HG03432 (cell line): Measurements from ENCODE around the gene SIGLEC10.

Experiments
- ATAC-seq: cut with Tn5 transposase; IDR thresholded peaks from one replicate; pipeline ENCODE4 v1.9.1; 2021; ENCODE audit warnings: mild to moderate bottlenecking, moderate library complexity; ENCODE audit not compliant: unreplicated experiment

Gene SIGLEC10

GRCh38 chr19:51367565-51368365 lies 49.7 kb downstream of the SIGLEC10 start:
- peak; percentile 76 for ATAC-seq

GRCh38 chr19:51367255-51367564 lies 50.2 kb downstream of the SIGLEC10 start:
- ATAC-seq: peak; percentile 12

DNA sequence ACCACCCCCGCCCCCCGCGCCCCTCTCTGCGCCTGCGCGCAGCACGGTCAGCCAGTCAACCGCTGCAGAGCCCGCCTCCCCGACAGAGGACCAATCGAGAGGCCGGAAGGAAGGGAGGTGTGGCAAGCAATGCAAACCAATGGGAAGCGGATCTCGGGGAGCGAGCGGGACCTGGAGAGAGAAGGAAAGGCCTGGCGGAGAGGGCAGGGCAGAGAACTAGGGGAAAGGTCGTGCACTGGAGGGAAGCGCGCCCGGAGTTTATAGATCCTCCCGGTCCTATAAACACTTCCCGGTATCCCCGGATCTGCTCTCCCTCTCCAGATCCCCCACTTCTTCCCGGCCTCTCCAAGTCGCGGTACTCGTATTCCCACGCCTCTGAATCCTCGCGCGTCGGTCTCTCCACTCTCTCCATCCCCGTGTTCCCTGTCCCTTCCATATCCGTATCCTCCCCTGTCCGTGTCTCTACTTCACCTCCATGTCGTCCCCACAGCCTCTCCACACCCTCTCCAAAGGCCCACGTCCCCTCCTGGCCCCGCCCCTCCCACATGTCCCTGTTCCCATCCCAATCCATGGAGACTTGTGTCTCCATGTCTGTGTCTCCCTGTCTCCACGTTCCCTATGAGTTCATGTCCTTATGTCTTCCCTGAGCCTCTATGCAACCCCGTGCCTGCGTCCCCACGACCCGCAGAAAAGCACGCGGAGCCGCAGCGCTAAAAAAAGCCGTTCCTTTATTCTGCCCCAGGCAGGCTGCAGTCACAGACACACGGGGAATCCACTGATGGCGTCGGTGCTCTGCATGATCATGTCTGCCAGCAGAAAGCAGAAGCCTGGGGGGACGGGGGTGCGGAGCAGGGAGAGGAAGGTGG lies 50.8 kb downstream of the SIGLEC10 start:
- ATAC-seq: peak; percentile 45

DNA sequence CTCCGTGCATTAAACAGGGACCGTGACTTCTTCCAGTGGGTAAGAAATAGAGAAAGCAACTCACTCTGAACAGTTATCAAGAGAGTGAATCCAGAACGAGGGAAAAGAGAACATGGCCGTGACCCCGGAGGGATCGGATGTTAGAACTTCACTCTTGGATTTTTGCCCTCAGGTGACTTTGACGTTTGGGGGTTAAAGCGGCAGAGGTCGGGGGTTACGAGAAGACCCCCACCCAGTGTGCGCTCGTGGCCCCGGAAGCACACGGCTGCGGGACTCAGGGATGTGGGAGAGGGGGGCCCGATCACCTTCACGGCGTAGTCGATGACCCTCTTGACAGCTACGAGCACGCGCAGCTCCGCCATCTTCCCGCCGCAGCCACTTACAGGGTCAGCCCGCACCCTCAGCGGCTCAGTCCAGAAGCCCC lies 51.5 kb downstream of the SIGLEC10 start, which contains the start of gene ETFB:
Gene ETFB (minus strand): TSS at position 424 of the 424 bp plus-strand sequence. CDS start 62 bp downstream, at position 362.
- ATAC-seq: no peak

- no peak for ATAC-seq
These were observed 52.1 kb downstream of the SIGLEC10 start for GRCh38 chr19:51365211-51365964.

DNA sequence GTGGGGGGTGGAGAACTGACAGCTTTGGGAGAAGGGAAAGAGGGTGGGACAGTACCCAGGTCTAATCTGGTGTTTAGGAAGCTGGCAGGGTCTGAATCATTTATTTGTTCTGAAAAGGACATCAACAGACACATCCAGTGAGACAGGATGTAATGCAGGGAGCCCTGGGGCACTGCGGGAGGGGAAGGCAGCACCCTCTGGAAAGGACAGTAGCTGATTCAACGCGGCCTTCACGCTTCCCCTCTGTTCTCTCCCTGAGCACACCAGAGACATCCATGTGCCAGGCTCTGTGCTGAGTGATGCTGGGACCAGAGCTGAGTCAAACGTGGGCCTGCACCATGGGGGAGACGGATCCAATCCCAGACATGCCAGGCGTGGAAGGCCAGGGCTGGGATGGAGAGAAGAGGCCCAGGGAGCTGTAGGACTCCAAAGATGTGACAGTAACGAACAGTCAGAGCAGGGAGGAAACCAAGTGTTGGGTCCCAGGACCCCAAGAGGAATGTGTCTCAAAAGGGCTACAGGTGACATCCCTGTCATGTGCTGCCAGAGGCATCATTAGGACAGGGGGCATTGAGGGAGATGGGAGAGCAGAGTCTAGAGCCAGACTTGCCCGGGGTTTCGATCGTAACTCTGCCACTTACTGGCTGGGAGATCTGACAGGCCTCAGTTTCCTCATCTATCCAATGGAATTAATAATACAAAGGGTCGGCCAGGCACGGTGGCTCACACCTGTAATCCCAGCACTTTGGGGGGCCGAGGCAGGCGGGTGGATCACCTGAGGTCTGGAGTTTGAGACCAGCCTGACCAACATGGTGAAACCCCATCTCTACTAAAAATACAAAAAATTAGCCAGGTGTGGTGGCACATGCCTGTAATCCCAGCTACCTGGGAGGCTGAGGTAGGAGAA lies 53.0 kb downstream of the SIGLEC10 start:
- no peak for ATAC-seq

GRCh38 chr19:51361239-51361638 lies 56.2 kb downstream of the SIGLEC10 start:
- ATAC-seq: no peak
